ENCODE results near the gene TEX55.
"Not testable (repeated sequence)": the region's sequence is repeated elsewhere in the genome, so short reads cannot be mapped to it uniquely, and the experiment has no call there.

The TEX55 gene

DNA sequence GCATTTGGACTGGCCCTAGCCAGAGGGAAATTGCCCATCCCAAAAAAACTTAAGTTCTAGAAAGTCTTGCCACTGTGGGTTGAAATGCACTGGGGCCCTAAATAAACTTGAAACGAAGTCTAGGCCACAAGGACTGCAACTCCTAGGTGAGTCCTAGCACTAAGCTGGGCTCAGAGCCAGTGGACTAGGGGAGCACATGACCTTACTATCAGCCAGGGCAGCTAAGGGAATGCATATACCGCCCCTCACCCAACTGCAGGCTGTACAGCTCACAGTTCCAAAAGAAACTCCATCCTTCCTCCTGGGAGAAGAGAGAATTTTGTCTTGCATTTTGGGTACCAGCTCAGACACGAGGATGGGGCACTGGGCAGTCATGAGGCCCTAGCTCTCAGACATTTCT lies 23.6 kb upstream of the TEX55 start:
- WGBS (ENCODE audit: insufficient coverage): 88% methylated on average over 1 of the region's 3 CpGs
- Histone ChIP-seq H3K4me3 (ENCODE audit: control insufficient read depth in 1 of 7, extremely low read depth in 1 of 7, insufficient read depth in 4 of 7, low read depth in 2 of 7, low read length in 6 of 7) (no peak overlapping the region), H3K9me3 (ENCODE audit: control extremely low read depth in 1 of 5, control insufficient read depth in 4 of 5, insufficient read depth in 2 of 5, low read depth in 1 of 5, low read length in 4 of 5) (peaks cover 0 to 5% (median 0%) of the 10 kb centered on the region in 5 experiments), H3K4me1 (ENCODE audit: control extremely low read depth in 1 of 4, control insufficient read depth in 4 of 4, insufficient read depth in 4 of 4, low read length in 3 of 4) (no peaks in the 10 kb centered on the region), H3K36me3 (ENCODE audit: control insufficient read depth in 4 of 4, insufficient read depth in 4 of 4, low read length in 3 of 4) (no peaks in the 10 kb centered on the region), H3K27me3 (replicated peaks in 2 of 5; ENCODE audit: control insufficient read depth in 4 of 5, insufficient read depth in 5 of 5, low read length in 4 of 5) (peaks cover 0 to 3% (median 0%) of the 10 kb centered on the region in 5 experiments), H3K27ac (ENCODE audit: insufficient read depth in 1 of 2, low read depth in 1 of 2, low read length in 2 of 2, poor library complexity in 1 of 2, severe bottlenecking in 2 of 2) (no peak overlapping the region)
- CTCF ChIA-PET: no interaction called here
- POLR2A ChIA-PET: no interaction called here
- DNase-seq: no peak

DNA sequence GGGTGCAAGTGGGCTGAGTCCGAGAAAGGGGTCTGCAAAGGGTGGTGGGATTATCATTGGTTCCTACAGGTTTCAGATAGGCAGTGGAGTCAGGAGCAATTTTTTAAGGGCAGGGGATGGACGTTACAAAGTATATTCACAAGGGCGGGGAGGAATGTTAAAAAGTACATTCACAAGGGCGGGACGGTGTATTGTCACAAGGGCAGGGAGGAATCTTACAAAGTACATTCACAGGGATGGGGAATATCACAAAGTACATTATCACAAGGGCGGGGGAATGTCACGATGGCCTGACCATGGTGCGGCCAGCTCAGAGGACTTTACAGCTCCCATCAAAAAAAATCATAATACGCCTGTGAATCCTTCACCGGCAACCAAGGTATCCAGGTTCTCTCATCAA lies 20.6 kb upstream of the TEX55 start:
- Histone ChIP-seq H3K4me1 (ENCODE audit: control extremely low read depth in 1 of 4, control insufficient read depth in 4 of 4, insufficient read depth in 4 of 4, low read length in 3 of 4) (no peaks in the 10 kb centered on the region), H3K27ac (ENCODE audit: insufficient read depth in 1 of 2, low read depth in 1 of 2, low read length in 2 of 2, poor library complexity in 1 of 2, severe bottlenecking in 2 of 2) (no peak overlapping the region), H3K4me3 (ENCODE audit: control insufficient read depth in 1 of 7, extremely low read depth in 1 of 7, insufficient read depth in 4 of 7, low read depth in 2 of 7, low read length in 6 of 7) (no peak overlapping the region), H3K36me3 (ENCODE audit: control insufficient read depth in 4 of 4, insufficient read depth in 4 of 4, low read length in 3 of 4) (no peaks in the 10 kb centered on the region), H3K9me3 (ENCODE audit: control extremely low read depth in 1 of 5, control insufficient read depth in 4 of 5, insufficient read depth in 2 of 5, low read depth in 1 of 5, low read length in 4 of 5) (no peaks in the 10 kb centered on the region), H3K27me3 (replicated peaks in 2 of 5; ENCODE audit: control insufficient read depth in 4 of 5, insufficient read depth in 5 of 5, low read length in 4 of 5) (peaks cover 0 to 3% (median 0%) of the 10 kb centered on the region in 5 experiments)
- ChIA-PET POLR2A (no interaction called here), CTCF (no interaction called here)
- 94% methylated on average over 10 of the region's 10 CpGs for WGBS (ENCODE audit: insufficient coverage)
- DNase-seq: no peak

DNA sequence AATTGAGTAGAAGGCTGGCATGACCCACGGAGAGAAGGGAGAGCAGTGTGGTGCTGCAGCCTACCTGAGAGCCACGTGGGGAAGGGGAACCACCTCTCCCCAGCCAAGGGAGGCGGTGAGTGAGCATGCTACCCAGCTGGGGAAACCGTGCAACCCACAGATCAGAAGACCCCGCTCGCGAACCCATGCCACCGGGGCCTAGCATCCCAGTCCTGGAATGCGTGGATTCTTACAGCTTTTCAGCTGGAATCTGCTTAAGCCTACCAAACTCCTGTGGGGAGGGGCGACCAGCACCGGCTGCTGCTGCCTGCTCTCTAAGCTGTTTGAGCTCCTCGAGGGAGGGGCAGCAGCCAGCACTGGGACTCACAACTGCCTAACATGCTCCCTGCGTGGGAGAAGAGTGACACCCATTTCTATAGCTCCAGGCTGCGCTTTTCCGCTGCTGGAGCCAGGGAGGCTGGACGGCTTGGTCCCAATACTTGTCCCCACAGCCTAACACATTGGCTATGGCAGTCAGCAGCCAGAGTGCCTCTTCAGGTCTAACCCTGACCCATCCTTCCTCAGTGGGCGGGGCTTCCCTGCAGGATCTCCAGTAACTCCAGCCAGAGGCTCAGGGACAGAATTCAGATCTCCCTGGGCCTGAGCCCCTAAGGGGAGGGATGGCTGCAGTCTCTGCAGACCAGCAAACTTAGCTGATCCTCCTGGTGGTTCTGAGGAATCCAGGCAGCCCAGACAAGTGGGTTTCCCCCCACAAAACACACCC lies 20.0 kb upstream of the TEX55 start:
- 86% methylated on average over 16 of the region's 17 CpGs for WGBS (ENCODE audit: insufficient coverage)
- peaks cover 0 to 3% (median 0%) of the 10 kb centered on the region in 5 experiments for H3K27me3 ChIP-seq (replicated peaks in 2 of 5; ENCODE audit: control insufficient read depth in 4 of 5, insufficient read depth in 5 of 5, low read length in 4 of 5)
- no peaks in the 10 kb centered on the region for H3K36me3 ChIP-seq (ENCODE audit: control insufficient read depth in 4 of 4, insufficient read depth in 4 of 4, low read length in 3 of 4)
- no peak overlapping the region for H3K27ac ChIP-seq (ENCODE audit: insufficient read depth in 1 of 2, low read depth in 1 of 2, low read length in 2 of 2, poor library complexity in 1 of 2, severe bottlenecking in 2 of 2)
- H3K9me3 ChIP-seq (ENCODE audit: control extremely low read depth in 1 of 5, control insufficient read depth in 4 of 5, insufficient read depth in 2 of 5, low read depth in 1 of 5, low read length in 4 of 5): no peaks in the 10 kb centered on the region
- DNase-seq: no peak
- H3K4me3 ChIP-seq (ENCODE audit: control insufficient read depth in 1 of 7, extremely low read depth in 1 of 7, insufficient read depth in 4 of 7, low read depth in 2 of 7, low read length in 6 of 7): no peak overlapping the region
- ChIA-PET POLR2A (no interaction called here), CTCF (no interaction called here)
- no peaks in the 10 kb centered on the region for H3K4me1 ChIP-seq (ENCODE audit: control extremely low read depth in 1 of 4, control insufficient read depth in 4 of 4, insufficient read depth in 4 of 4, low read length in 3 of 4)

DNA sequence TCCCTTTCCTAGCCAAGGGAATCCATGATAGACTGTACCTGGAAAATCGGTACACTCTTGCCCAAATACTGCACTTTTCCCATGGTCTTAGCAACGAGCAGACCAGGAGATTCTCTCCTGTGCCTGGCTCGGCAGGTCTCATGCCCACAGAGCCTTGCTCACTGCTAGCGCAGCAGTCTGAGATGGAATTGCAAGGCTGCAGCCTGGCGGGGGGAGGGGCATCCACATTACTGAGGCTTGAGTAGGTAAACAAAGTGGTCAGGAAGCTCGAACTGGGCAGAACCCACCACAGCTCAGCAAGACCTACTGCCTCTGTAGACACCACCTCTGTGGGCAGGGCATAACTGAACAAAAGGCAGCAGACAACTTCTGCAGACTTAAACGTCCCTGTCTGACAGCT lies 15.7 kb upstream of the TEX55 start:
- H3K9me3 ChIP-seq (ENCODE audit: control extremely low read depth in 1 of 5, control insufficient read depth in 4 of 5, insufficient read depth in 2 of 5, low read depth in 1 of 5, low read length in 4 of 5); H3K27me3 ChIP-seq (replicated peaks in 2 of 5; ENCODE audit: control insufficient read depth in 4 of 5, insufficient read depth in 5 of 5, low read length in 4 of 5); H3K4me1 ChIP-seq (ENCODE audit: control extremely low read depth in 1 of 4, control insufficient read depth in 4 of 4, insufficient read depth in 4 of 4, low read length in 3 of 4); H3K27ac ChIP-seq (ENCODE audit: insufficient read depth in 1 of 2, low read depth in 1 of 2, low read length in 2 of 2, poor library complexity in 1 of 2, severe bottlenecking in 2 of 2); DNase-seq; H3K4me3 ChIP-seq (ENCODE audit: control insufficient read depth in 1 of 7, extremely low read depth in 1 of 7, insufficient read depth in 4 of 7, low read depth in 2 of 7, low read length in 6 of 7); POLR2A ChIA-PET; H3K36me3 ChIP-seq (ENCODE audit: control insufficient read depth in 4 of 4, insufficient read depth in 4 of 4, low read length in 3 of 4): not testable (repeated sequence)
- 24% methylated on average over 2 of the region's 7 CpGs for WGBS (ENCODE audit: insufficient coverage)
- CTCF ChIA-PET: interaction anchor here (1.1 kb wide), 1 partner anchor 9 kb away, joined by 3 read pairs; no protein-coding TSS in a partner anchor

DNA sequence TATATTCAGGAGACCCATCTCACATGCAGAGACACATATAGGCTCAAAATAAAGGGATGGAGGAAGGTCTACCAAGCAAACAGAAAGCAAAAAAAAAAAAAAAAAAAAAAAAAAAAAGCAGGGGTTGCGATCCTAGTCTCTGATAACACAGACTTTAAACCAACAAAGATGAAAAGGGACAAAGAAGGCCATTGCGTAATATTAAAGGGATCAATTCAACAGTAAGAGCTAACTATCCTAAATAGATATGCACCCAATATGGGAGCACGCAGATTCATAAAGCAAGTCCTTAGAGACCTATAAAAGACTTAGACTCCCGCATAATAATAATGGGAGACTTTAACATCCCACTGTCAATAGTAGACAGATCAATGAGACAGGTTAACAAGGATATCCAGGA lies 13.7 kb upstream of the TEX55 start:
- H3K36me3 ChIP-seq (ENCODE audit: control insufficient read depth in 4 of 4, insufficient read depth in 4 of 4, low read length in 3 of 4); CTCF ChIA-PET: not testable (repeated sequence)
- WGBS (ENCODE audit: insufficient coverage): no CpG with 5 or more reads among the region's 4 CpGs

DNA sequence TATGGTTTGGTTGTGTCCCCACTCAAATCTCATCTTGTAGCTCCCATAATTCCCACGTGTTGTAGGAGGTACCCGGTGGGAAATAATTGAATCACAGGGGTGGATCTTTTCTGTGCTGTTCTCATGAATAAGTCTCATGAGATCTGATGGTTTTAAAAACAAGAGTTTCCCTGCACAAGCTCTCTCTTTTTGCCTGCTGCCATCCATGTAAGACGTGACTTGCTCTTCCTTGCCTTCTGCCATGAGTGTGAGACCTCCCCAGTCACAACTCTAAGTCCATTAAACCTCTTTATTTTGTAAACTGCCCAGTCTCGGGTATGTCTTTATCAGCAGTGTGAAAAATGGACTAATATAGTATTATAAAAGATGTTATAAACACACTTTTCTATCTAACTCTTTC lies 6.6 kb upstream of the TEX55 start:
- H3K27me3 ChIP-seq (replicated peaks in 2 of 5; ENCODE audit: control insufficient read depth in 4 of 5, insufficient read depth in 5 of 5, low read length in 4 of 5); H3K9me3 ChIP-seq (ENCODE audit: control extremely low read depth in 1 of 5, control insufficient read depth in 4 of 5, insufficient read depth in 2 of 5, low read depth in 1 of 5, low read length in 4 of 5); POLR2A ChIA-PET; H3K4me3 ChIP-seq (ENCODE audit: control insufficient read depth in 1 of 7, extremely low read depth in 1 of 7, insufficient read depth in 4 of 7, low read depth in 2 of 7, low read length in 6 of 7); DNase-seq; H3K27ac ChIP-seq (ENCODE audit: insufficient read depth in 1 of 2, low read depth in 1 of 2, low read length in 2 of 2, poor library complexity in 1 of 2, severe bottlenecking in 2 of 2); H3K36me3 ChIP-seq (ENCODE audit: control insufficient read depth in 4 of 4, insufficient read depth in 4 of 4, low read length in 3 of 4); H3K4me1 ChIP-seq (ENCODE audit: control extremely low read depth in 1 of 4, control insufficient read depth in 4 of 4, insufficient read depth in 4 of 4, low read length in 3 of 4): not testable (repeated sequence)
- CTCF ChIA-PET: interaction anchor here (0.8 to 1.0 kb wide), 2 partner anchors 9 to 255 kb away, joined by 3 read pairs; no protein-coding TSS in a partner anchor
- 89% methylated on average over 3 of the region's 4 CpGs for WGBS (ENCODE audit: insufficient coverage)

More for the DNA sequence above, 13.7 kb upstream of the TEX55 start:
- H3K4me1 ChIP-seq (ENCODE audit: control extremely low read depth in 1 of 4, control insufficient read depth in 4 of 4, insufficient read depth in 4 of 4, low read length in 3 of 4); H3K27me3 ChIP-seq (replicated peaks in 2 of 5; ENCODE audit: control insufficient read depth in 4 of 5, insufficient read depth in 5 of 5, low read length in 4 of 5); H3K4me3 ChIP-seq (ENCODE audit: control insufficient read depth in 1 of 7, extremely low read depth in 1 of 7, insufficient read depth in 4 of 7, low read depth in 2 of 7, low read length in 6 of 7); DNase-seq; H3K27ac ChIP-seq (ENCODE audit: insufficient read depth in 1 of 2, low read depth in 1 of 2, low read length in 2 of 2, poor library complexity in 1 of 2, severe bottlenecking in 2 of 2); H3K9me3 ChIP-seq (ENCODE audit: control extremely low read depth in 1 of 5, control insufficient read depth in 4 of 5, insufficient read depth in 2 of 5, low read depth in 1 of 5, low read length in 4 of 5); POLR2A ChIA-PET: not testable (repeated sequence)

DNA sequence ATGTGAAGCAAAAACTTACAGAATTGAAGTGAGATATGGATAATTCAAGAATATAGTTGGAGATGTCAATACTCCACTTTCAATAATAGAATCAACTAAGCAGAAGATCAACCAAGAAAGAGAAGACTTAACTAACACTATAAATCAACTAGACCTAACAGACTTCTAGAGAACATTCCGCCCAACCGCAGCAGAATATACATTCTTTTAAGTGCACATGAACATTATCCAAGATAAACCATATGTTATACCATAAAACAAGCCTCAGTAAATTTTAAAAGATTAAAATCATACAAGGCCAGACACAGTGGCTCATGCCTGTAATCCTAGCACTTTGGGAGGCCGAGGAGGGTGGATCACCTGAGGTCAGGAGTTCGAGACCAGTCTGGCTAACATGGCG lies 5.5 kb upstream of the TEX55 start:
- Histone ChIP-seq H3K36me3 (ENCODE audit: control insufficient read depth in 4 of 4, insufficient read depth in 4 of 4, low read length in 3 of 4) (no peaks in the 10 kb centered on the region), H3K4me3 (ENCODE audit: control insufficient read depth in 1 of 7, extremely low read depth in 1 of 7, insufficient read depth in 4 of 7, low read depth in 2 of 7, low read length in 6 of 7) (no peak overlapping the region), H3K27ac (ENCODE audit: insufficient read depth in 1 of 2, low read depth in 1 of 2, low read length in 2 of 2, poor library complexity in 1 of 2, severe bottlenecking in 2 of 2) (no peak overlapping the region), H3K27me3 (replicated peaks in 2 of 5; ENCODE audit: control insufficient read depth in 4 of 5, insufficient read depth in 5 of 5, low read length in 4 of 5) (no peaks in the 10 kb centered on the region), H3K4me1 (ENCODE audit: control extremely low read depth in 1 of 4, control insufficient read depth in 4 of 4, insufficient read depth in 4 of 4, low read length in 3 of 4) (no peaks in the 10 kb centered on the region), H3K9me3 (ENCODE audit: control extremely low read depth in 1 of 5, control insufficient read depth in 4 of 5, insufficient read depth in 2 of 5, low read depth in 1 of 5, low read length in 4 of 5) (no peaks in the 10 kb centered on the region)
- POLR2A ChIA-PET: no interaction called here
- 96% methylated on average over 4 of the region's 5 CpGs for WGBS (ENCODE audit: insufficient coverage)
- DNase-seq: no peak
- CTCF ChIA-PET: no interaction called here
